Measurements from ENCODE around the gene SYT1.

SYT1 gene

GRCh38 chr12:79322905-79323304 lies 458.3 kb downstream of the SYT1 start:
- H3K27me3 ChIP-seq (ENCODE audit: control insufficient read depth, insufficient read depth, low read length, poor library complexity, severe bottlenecking), result no peaks in the 10 kb centered on the region
- H3K4me1 ChIP-seq (ENCODE audit: control insufficient read depth, insufficient read depth, low read length), result peaks cover 6% of the 10 kb centered on the region
- no peaks in the 10 kb centered on the region for H3K9me3 ChIP-seq (ENCODE audit: control insufficient read depth, low read length)
- no peak overlapping the region for H3K27ac ChIP-seq (ENCODE audit: insufficient read depth, low read depth, low read length, poor library complexity, severe bottlenecking)
- no peak overlapping the region for H3K4me3 ChIP-seq (ENCODE audit: insufficient read depth, low read depth, low read length)
- H3K36me3 ChIP-seq (ENCODE audit: control insufficient read depth, insufficient read depth, low read length), result no peaks in the 10 kb centered on the region
- WGBS, 2 experiments, result 4 to 21% methylated on average over 1 of the region's 1 CpG

DNA sequence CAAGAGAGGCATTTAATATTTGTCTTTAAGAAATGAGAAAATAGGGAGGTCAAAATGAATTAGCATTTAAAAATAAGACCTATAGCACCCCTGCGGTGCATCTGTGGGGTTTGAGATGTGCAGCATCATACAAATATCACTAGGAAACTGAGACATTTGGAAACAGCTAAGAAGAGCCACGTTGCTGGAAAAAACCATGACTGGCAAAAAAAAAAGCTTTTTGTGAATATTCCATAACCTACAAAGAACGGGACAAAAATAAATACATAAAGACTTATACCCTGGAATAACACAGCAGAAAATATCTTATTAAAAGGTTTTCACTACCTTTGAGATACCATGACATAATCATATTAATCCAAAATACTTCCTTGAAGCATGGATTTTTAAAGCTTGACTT lies 460.0 kb downstream of the SYT1 start:
- 91 to 94% methylated on average over 3 of the region's 3 CpGs for WGBS, 2 experiments
- Histone ChIP-seq H3K27ac (ENCODE audit: insufficient read depth, low read depth, low read length, poor library complexity, severe bottlenecking) (no peak overlapping the region), H3K27me3 (ENCODE audit: control insufficient read depth, insufficient read depth, low read length, poor library complexity, severe bottlenecking) (no peaks in the 10 kb centered on the region), H3K4me3 (ENCODE audit: insufficient read depth, low read depth, low read length) (no peak overlapping the region), H3K9me3 (ENCODE audit: control insufficient read depth, low read length) (no peaks in the 10 kb centered on the region), H3K36me3 (ENCODE audit: control insufficient read depth, insufficient read depth, low read length) (no peaks in the 10 kb centered on the region), H3K4me1 (ENCODE audit: control insufficient read depth, insufficient read depth, low read length) (peaks cover 6% of the 10 kb centered on the region)

DNA sequence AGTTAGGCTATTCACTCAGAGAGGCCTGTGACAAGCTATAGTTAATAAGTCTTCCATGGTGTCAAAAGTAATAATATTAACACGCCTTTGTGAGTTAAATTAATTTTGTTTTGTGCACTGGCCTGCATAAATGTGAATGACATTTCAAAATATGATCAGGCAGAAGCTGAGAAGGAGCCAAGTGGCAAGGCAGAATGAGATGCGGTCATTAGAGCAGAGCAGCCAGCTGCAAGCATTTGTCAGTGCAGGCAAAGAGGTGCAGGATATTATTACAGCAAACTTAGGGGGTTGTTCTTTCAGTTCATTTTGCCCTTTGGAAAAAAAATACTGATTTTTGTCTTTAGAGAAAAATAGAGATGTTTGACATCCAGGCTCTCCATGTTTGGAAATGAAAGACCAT lies 461.6 kb downstream of the SYT1 start:
- no peak overlapping the region for H3K27ac ChIP-seq (ENCODE audit: insufficient read depth, low read depth, low read length, poor library complexity, severe bottlenecking)
- 93 to 97% methylated on average over 2 of the region's 2 CpGs for WGBS, 2 experiments
- no peak overlapping the region for H3K4me3 ChIP-seq (ENCODE audit: insufficient read depth, low read depth, low read length)
- H3K4me1 ChIP-seq (ENCODE audit: control insufficient read depth, insufficient read depth, low read length), result peaks cover 6% of the 10 kb centered on the region
- no peaks in the 10 kb centered on the region for H3K36me3 ChIP-seq (ENCODE audit: control insufficient read depth, insufficient read depth, low read length)
- no peaks in the 10 kb centered on the region for H3K9me3 ChIP-seq (ENCODE audit: control insufficient read depth, low read length)
- no peaks in the 10 kb centered on the region for H3K27me3 ChIP-seq (ENCODE audit: control insufficient read depth, insufficient read depth, low read length, poor library complexity, severe bottlenecking)

DNA sequence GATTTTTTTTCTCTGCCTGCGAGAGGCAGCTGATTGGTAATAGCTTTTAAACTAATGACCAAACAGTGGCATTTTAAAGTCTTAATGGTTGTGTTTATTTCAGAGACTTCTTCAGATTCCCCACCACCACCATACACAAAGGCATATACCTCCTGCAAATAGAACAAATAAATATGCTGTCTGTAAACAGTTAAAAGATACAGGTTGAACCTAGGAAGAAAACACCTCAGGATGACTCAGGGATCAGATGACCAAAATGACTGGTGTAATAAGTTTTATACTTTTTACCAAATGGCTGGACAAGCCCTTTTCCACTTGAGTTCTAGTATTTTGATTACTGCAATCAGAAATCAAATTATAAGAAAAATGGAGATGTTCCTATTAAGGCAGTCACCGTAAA lies 462.1 kb downstream of the SYT1 start:
- 82 to 94% methylated on average over 2 of the region's 2 CpGs for WGBS, 2 experiments

DNA sequence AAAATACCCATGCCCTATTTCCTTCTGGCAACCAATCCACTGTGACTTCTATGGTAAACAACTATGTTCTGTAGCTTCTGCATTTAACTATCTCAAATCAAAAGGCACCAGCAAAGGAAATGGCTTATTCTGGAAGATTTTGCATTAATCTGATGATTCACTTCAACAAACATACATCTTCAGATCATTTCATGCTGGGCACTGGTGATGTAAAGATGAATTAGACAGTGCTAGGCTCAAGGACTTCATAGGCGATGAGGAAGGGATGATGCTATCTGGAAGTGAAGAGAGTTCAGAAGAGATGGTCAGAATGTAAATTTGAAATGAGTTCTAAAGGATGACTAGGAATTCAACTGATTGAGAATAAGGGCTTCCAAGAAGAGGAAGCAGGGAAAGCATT lies 462.9 kb downstream of the SYT1 start:
- H3K27me3 ChIP-seq (ENCODE audit: control insufficient read depth, insufficient read depth, low read length, poor library complexity, severe bottlenecking), result no peaks in the 10 kb centered on the region
- H3K9me3 ChIP-seq (ENCODE audit: control insufficient read depth, low read length), result no peaks in the 10 kb centered on the region
- WGBS, 2 experiments, result 97 to 98% methylated on average over 1 of the region's 1 CpG
- H3K4me1 ChIP-seq (ENCODE audit: control insufficient read depth, insufficient read depth, low read length), result peaks cover 1% of the 10 kb centered on the region
- no peak overlapping the region for H3K27ac ChIP-seq (ENCODE audit: insufficient read depth, low read depth, low read length, poor library complexity, severe bottlenecking)
- H3K4me3 ChIP-seq (ENCODE audit: insufficient read depth, low read depth, low read length), result no peak overlapping the region
- no peaks in the 10 kb centered on the region for H3K36me3 ChIP-seq (ENCODE audit: control insufficient read depth, insufficient read depth, low read length)

More for the DNA sequence above, 462.1 kb downstream of the SYT1 start:
- no peak overlapping the region for H3K4me3 ChIP-seq (ENCODE audit: insufficient read depth, low read depth, low read length)
- peaks cover 6% of the 10 kb centered on the region for H3K4me1 ChIP-seq (ENCODE audit: control insufficient read depth, insufficient read depth, low read length)
- H3K9me3 ChIP-seq (ENCODE audit: control insufficient read depth, low read length), result no peaks in the 10 kb centered on the region
- H3K36me3 ChIP-seq (ENCODE audit: control insufficient read depth, insufficient read depth, low read length), result no peaks in the 10 kb centered on the region
- H3K27me3 ChIP-seq (ENCODE audit: control insufficient read depth, insufficient read depth, low read length, poor library complexity, severe bottlenecking), result no peaks in the 10 kb centered on the region
- H3K27ac ChIP-seq (ENCODE audit: insufficient read depth, low read depth, low read length, poor library complexity, severe bottlenecking), result no peak overlapping the region

- Histone ChIP-seq H3K9me3 (ENCODE audit: control insufficient read depth, low read length) (no peaks in the 10 kb centered on the region), H3K4me3 (ENCODE audit: insufficient read depth, low read depth, low read length) (no peak overlapping the region), H3K27ac (ENCODE audit: insufficient read depth, low read depth, low read length, poor library complexity, severe bottlenecking) (no peak overlapping the region), H3K27me3 (ENCODE audit: control insufficient read depth, insufficient read depth, low read length, poor library complexity, severe bottlenecking) (no peaks in the 10 kb centered on the region), H3K36me3 (ENCODE audit: control insufficient read depth, insufficient read depth, low read length) (no peaks in the 10 kb centered on the region), H3K4me1 (ENCODE audit: control insufficient read depth, insufficient read depth, low read length) (no peaks in the 10 kb centered on the region)
- WGBS, 2 experiments, result 94 to 97% methylated on average over 1 to 2 of the region's 2 CpGs
Observed at GRCh38 chr12:79329933-79330332, 465.4 kb downstream of the SYT1 start.

DNA sequence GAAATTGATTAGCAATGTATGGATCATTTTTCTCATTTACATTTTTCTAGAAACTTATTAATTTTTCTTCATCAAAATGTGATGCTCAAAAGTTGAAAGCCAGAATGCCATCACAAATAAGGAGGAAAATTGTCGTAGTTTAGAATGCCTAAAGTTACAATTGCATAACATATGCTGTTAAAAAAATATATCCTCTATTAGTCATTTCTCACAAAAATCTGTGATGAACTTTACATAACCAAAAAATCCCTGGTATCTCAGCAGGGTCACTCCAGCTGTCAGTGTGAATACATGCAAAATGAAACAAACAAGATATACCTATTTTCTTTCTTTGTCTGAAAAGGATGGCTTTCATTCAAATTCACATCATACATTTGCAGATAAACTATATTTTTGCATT lies 467.3 kb downstream of the SYT1 start:
- Histone ChIP-seq H3K27me3 (ENCODE audit: control insufficient read depth, insufficient read depth, low read length, poor library complexity, severe bottlenecking) (no peaks in the 10 kb centered on the region), H3K4me3 (ENCODE audit: insufficient read depth, low read depth, low read length) (no peak overlapping the region), H3K9me3 (ENCODE audit: control insufficient read depth, low read length) (no peaks in the 10 kb centered on the region), H3K36me3 (ENCODE audit: control insufficient read depth, insufficient read depth, low read length) (no peaks in the 10 kb centered on the region), H3K4me1 (ENCODE audit: control insufficient read depth, insufficient read depth, low read length) (no peaks in the 10 kb centered on the region), H3K27ac (ENCODE audit: insufficient read depth, low read depth, low read length, poor library complexity, severe bottlenecking) (no peak overlapping the region)
- WGBS, 2 experiments, result no CpG with 5 or more reads among the region's 1 CpG

DNA sequence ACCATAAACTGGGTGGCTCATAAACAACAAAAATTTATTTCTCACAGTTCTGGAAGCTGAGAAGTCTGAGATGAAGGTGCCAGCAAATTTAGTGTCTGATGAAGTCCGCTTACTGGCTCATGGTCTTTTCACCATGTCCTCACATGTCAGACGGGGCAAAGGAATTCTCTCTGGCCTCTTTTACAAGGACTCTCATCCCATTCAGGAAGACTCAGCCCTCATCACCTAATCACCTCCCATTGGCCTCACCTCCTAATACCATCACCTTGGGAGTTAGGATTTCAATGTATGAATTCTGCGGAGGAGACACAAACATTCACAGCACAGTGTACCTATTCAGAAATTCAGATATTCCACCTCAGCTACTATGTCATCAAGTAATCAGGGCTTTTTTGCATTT lies 468.6 kb downstream of the SYT1 start:
- Histone ChIP-seq H3K4me1 (ENCODE audit: control insufficient read depth, insufficient read depth, low read length) (no peaks in the 10 kb centered on the region), H3K27ac (ENCODE audit: insufficient read depth, low read depth, low read length, poor library complexity, severe bottlenecking) (no peak overlapping the region), H3K4me3 (ENCODE audit: insufficient read depth, low read depth, low read length) (no peak overlapping the region), H3K9me3 (ENCODE audit: control insufficient read depth, low read length) (no peaks in the 10 kb centered on the region), H3K36me3 (ENCODE audit: control insufficient read depth, insufficient read depth, low read length) (no peaks in the 10 kb centered on the region), H3K27me3 (ENCODE audit: control insufficient read depth, insufficient read depth, low read length, poor library complexity, severe bottlenecking) (no peaks in the 10 kb centered on the region)
- WGBS, 2 experiments, result 90 to 92% methylated on average over 3 of the region's 3 CpGs

- no peak overlapping the region for H3K27ac ChIP-seq (ENCODE audit: insufficient read depth, low read depth, low read length, poor library complexity, severe bottlenecking)
- H3K4me3 ChIP-seq (ENCODE audit: insufficient read depth, low read depth, low read length), result no peak overlapping the region
- no peaks in the 10 kb centered on the region for H3K9me3 ChIP-seq (ENCODE audit: control insufficient read depth, low read length)
- no peaks in the 10 kb centered on the region for H3K4me1 ChIP-seq (ENCODE audit: control insufficient read depth, insufficient read depth, low read length)
- WGBS, 2 experiments, result 94% methylated on average over 5 of the region's 5 CpGs
- no peaks in the 10 kb centered on the region for H3K27me3 ChIP-seq (ENCODE audit: control insufficient read depth, insufficient read depth, low read length, poor library complexity, severe bottlenecking)
- no peaks in the 10 kb centered on the region for H3K36me3 ChIP-seq (ENCODE audit: control insufficient read depth, insufficient read depth, low read length)
Observed at GRCh38 chr12:79337662-79338290, 473.2 kb downstream of the SYT1 start.

DNA sequence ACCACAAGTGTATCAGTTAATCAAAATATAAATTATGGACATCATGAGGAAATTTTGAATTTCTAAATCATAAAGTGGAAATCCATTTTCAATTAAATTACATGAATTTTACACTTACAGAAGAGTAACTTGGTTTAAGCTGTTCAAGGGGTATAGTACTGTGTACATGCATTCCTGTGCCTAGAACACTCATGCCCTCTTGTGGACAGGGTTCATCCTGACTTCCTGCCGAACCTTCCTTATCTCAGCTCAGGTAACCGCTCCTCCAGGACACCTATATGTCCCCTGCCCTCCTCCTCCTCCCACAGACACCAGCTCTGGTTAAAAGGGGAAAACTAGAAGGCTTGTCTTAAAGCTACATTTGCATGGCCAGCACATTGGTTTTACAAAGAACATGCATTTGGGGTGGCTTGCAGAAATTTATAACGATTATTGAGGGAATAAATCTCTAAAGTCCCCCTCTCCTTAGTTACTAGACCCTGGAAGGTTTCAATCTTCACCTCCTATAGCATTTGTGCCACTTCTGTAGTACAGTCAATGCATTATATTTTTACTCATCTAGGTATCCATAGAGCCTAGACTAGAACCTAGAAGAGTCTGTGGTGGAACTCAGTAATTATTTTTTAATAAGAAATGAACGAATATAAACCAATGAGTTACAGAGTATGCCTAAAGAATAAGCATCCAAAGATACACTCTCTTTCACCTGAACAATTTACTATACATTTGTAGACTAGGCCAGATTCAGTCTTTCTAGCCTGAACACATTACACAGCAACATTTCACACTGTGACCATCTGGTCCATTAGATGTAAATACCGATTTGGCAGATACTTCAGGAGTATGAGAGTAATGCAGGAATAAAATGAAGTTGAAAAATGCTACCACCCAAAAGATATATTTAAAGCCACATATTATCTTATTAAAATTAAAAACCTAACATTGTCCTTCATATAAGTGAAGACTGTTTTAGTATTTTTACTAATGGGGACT lies 480.6 kb downstream of the SYT1 start:
- 58 to 74% methylated on average over 3 to 5 of the region's 5 CpGs for WGBS, 2 experiments
- Histone ChIP-seq H3K27ac (ENCODE audit: insufficient read depth, low read depth, low read length, poor library complexity, severe bottlenecking) (no peak overlapping the region), H3K9me3 (ENCODE audit: control insufficient read depth, low read length) (no peaks in the 10 kb centered on the region), H3K27me3 (ENCODE audit: control insufficient read depth, insufficient read depth, low read length, poor library complexity, severe bottlenecking) (no peaks in the 10 kb centered on the region), H3K4me3 (ENCODE audit: insufficient read depth, low read depth, low read length) (no peak overlapping the region), H3K36me3 (ENCODE audit: control insufficient read depth, insufficient read depth, low read length) (no peaks in the 10 kb centered on the region), H3K4me1 (ENCODE audit: control insufficient read depth, insufficient read depth, low read length) (no peaks in the 10 kb centered on the region)

Measured in ectodermal cell (in vitro differentiated cells).